GM21576 (cell line): ENCODE data around the gene CARS1.
"Not testable (repeated sequence)": the region's sequence is repeated elsewhere in the genome, so short reads cannot be mapped to it uniquely, and the experiment has no call there.

ENCODE experiments used
- ATAC-seq: cut with Tn5 transposase; IDR thresholded peaks from one replicate; pipeline ENCODE4 v1.9.1; 2021; ENCODE audit warnings: mild to moderate bottlenecking, moderate library complexity; ENCODE audit not compliant: unreplicated experiment

Gene CARS1

GRCh38 chr11:3090096-3090901 lies 33.1 kb upstream of the CARS1 start:
- no peak for ATAC-seq

- no peak for ATAC-seq
Measured at GRCh38 chr11:3089236-3090061, 32.2 kb upstream of the CARS1 start.

GRCh38 chr11:3088806-3089205 lies 31.6 kb upstream of the CARS1 start:
- ATAC-seq = no peak

GRCh38 chr11:3087821-3088800 lies 30.9 kb upstream of the CARS1 start:
- no peak for ATAC-seq

GRCh38 chr11:3087373-3087772 lies 30.1 kb upstream of the CARS1 start:
- ATAC-seq = no peak

- no peak for ATAC-seq
Measured at GRCh38 chr11:3086671-3087150, 29.5 kb upstream of the CARS1 start.

GRCh38 chr11:3086114-3086513 lies 28.9 kb upstream of the CARS1 start:
- ATAC-seq = no peak

GRCh38 chr11:3085052-3085451 lies 27.8 kb upstream of the CARS1 start:
- no peak for ATAC-seq

- ATAC-seq = no peak
Measured at GRCh38 chr11:3083321-3083720, 26.1 kb upstream of the CARS1 start.

- no peak for ATAC-seq
Measured at GRCh38 chr11:3081386-3081751, 24.1 kb upstream of the CARS1 start.

GRCh38 chr11:3080733-3081385 lies 23.6 kb upstream of the CARS1 start:
- no peak for ATAC-seq

GRCh38 chr11:3080104-3080503 lies 22.9 kb upstream of the CARS1 start:
- no peak for ATAC-seq

GRCh38 chr11:3077846-3078440 lies 20.7 kb upstream of the CARS1 start:
- no peak for ATAC-seq

- no peak for ATAC-seq
Measured at GRCh38 chr11:3077189-3077836, 20.1 kb upstream of the CARS1 start.

GRCh38 chr11:3074912-3075589 lies 17.8 kb upstream of the CARS1 start:
- ATAC-seq = no peak

- no peak for ATAC-seq
Measured at GRCh38 chr11:3073029-3073435, 15.8 kb upstream of the CARS1 start.

- no peak for ATAC-seq
Measured at GRCh38 chr11:3069425-3069824, 12.2 kb upstream of the CARS1 start.

GRCh38 chr11:3066308-3066707 lies 9.1 kb upstream of the CARS1 start:
- ATAC-seq = not testable (repeated sequence)

- ATAC-seq = not testable (repeated sequence)
Measured at GRCh38 chr11:3064709-3065108, 7.5 kb upstream of the CARS1 start.
